ENCODE results near the gene GGA3. TPM values are rescaled to one million over a fixed set of nuclear protein-coding genes. Genes with fewer than 3 reads are reported as not detected.

The GGA3 gene
- total RNA-seq (10 to 100 TPM; 38.0 to 73.7 (median 65.2) TPM), polyA plus RNA-seq (10 to 100 TPM; 14.1 to 37.9 (median 26.9) TPM)
- long read RNA-seq, donor 1, partial matches to known transcripts: 8 of 54 reads
- long read RNA-seq, donor 1, other reads (novel, unspliced or antisense): 46 of 54 reads
- long read RNA-seq, donor 2, full-length matches to known transcripts: 3 of 3 reads
- long read RNA-seq, donor 2, partial matches to known transcripts: 0 of 3 reads
- long read RNA-seq, donor 2, other reads (novel, unspliced or antisense): 0 of 3 reads

- Histone ChIP-seq H3K36me3 (peaks cover 0 to 36% (median 29%) of the 10 kb centered on the region in 6 donors), H3K27me3 (replicated peaks in 1 of 7) (no peaks in the 10 kb centered on the region), H3K4me3 (peak within 1 kb of the TSS; percentile 70 to 98 (median 93)), H3K4me1 (peaks cover 28 to 76% (median 50%) of the 10 kb centered on the region in 6 donors), H3K27ac (peak within 1 kb of the TSS; percentile 95 to 99 (median 96)), H3K9me3 (no peaks in the 10 kb centered on the region)
- intact Hi-C loops (cut with DNase I; ENCODE audit: low total_unique reads): no loop called here
- TF ChIP-seq CTCF (IDR thresholded peaks at IDR 0.05 in 8 of 11, conservative IDR thresholded peaks at IDR 0.05 in 3 of 11) (peak in 3 of 11 experiments; percentile 13 to 44 (median 37)), POLR2AphosphoS5 (IDR thresholded peaks at IDR 0.05) (peak; percentile 90 to 95 (median 92)), POLR2A (IDR thresholded peaks at IDR 0.05) (peak in 1 of 3 donors; percentile 20)
- WGBS, 5 donors: 0 to 1% (median 0%) methylated on average over 19 to 68 of the region's 69 CpGs
- peak; percentile 99 for DNase-seq
Measured at GRCh38 chr17:75261336-75262111, at the start of gene GGA3, which contains the start of gene MRPS7. Gene GGA3 (minus strand): TSS chr17:75261606. CDS start chr17:75261587, 19 bp downstream. Gene MRPS7 (plus strand): TSS chr17:75261879. CDS start chr17:75261901, 22 bp downstream.

GRCh38 chr17:75308732-75309629, 47.6 kb upstream of the GGA3 start:
- peak overlapping the region in 1 of 8 donors; percentile 14 for H3K4me3 ChIP-seq
- intact Hi-C loops (cut with DNase I; ENCODE audit: low total_unique reads): no loop called here
- H3K27ac ChIP-seq: peak overlapping the region in 7 of 8 donors; percentile 68 to 90 (median 80)

More at GRCh38 chr17:75308732-75309629, 47.6 kb upstream of the GGA3 start:
- peaks cover 3 to 81% (median 49%) of the 10 kb centered on the region in 6 donors for H3K4me1 ChIP-seq
- H3K9me3 ChIP-seq: no peaks in the 10 kb centered on the region
- H3K27me3 ChIP-seq (replicated peaks in 1 of 7): no peaks in the 10 kb centered on the region
- 45 to 67% (median 60%) methylated on average over 19 to 20 of the region's 20 CpGs for WGBS, 5 donors
- TF ChIP-seq CTCF (IDR thresholded peaks at IDR 0.05 in 8 of 11, conservative IDR thresholded peaks at IDR 0.05 in 3 of 11) (no peak), POLR2A (IDR thresholded peaks at IDR 0.05) (no peak), POLR2AphosphoS5 (IDR thresholded peaks at IDR 0.05) (peak in 2 of 3 donors; percentile 55 to 65)
- no peaks in the 10 kb centered on the region for H3K36me3 ChIP-seq
- peak; percentile 82 for DNase-seq
